ENCODE measurements around the gene TRIO.

DNA sequence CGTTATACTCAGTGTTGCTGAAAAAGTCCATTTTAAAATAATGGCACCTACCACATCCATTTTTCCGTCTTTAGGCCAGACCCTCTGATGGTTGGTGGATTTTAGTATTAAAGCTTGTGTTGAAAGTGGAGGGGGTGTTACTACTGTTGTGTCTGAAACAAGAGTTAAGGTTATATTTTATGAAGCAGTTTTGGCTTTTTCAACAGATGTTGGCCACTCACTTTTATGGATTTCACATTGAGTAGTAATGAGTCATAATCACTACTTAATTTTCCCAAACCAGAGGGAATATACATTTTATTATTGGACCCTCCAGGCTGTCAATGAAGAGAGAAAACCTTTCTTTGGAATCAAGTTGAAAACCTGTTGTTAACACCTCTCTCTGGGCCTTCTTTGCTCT, 88.0 kb downstream of the TRIO start:
- TF ChIP-seq, protein P1, sequence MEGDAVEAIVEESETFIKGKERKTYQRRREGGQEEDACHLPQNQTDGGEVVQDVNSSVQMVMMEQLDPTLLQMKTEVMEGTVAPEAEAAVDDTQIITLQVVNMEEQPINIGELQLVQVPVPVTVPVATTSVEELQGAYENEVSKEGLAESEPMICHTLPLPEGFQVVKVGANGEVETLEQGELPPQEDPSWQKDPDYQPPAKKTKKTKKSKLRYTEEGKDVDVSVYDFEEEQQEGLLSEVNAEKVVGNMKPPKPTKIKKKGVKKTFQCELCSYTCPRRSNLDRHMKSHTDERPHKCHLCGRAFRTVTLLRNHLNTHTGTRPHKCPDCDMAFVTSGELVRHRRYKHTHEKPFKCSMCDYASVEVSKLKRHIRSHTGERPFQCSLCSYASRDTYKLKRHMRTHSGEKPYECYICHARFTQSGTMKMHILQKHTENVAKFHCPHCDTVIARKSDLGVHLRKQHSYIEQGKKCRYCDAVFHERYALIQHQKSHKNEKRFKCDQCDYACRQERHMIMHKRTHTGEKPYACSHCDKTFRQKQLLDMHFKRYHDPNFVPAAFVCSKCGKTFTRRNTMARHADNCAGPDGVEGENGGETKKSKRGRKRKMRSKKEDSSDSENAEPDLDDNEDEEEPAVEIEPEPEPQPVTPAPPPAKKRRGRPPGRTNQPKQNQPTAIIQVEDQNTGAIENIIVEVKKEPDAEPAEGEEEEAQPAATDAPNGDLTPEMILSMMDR (IDR thresholded peaks at IDR 0.05; ENCODE audit: borderline replicate concordance, extremely low read depth, low read length, poor library complexity, severe bottlenecking) = no peak
- TF ChIP-seq EZH2 (IDR thresholded peaks at IDR 0.05; ENCODE audit: borderline replicate concordance, low read depth, low read length, severe bottlenecking) = no peak
